ENCODE results near the gene TNNI2. TPM values are rescaled to one million over a fixed set of nuclear protein-coding genes. Genes with fewer than 3 reads are reported as not detected.
A peak's percentile ranks its signal among the peaks of the same experiment; 100 is the strongest.

TNNI2 gene
- total and polyA plus RNA-seq, 4 donors = 0.22 to 0.28 TPM; not detected in 2

GRCh38 chr11:1868636-1869291, 30.0 kb downstream of the TNNI2 start:
- peaks cover 0 to 3% (median 0%) of the 10 kb centered on the region in 4 donors for H3K27me3 ChIP-seq (ENCODE audit: control insufficient read depth in 4 of 4, insufficient read depth in 4 of 4, low read length in 3 of 4)
- peaks cover 0 to 8% (median 3%) of the 10 kb centered on the region in 4 donors for H3K4me1 ChIP-seq (ENCODE audit: control insufficient read depth in 4 of 4, insufficient read depth in 4 of 4, low read length in 3 of 4)
- H3K4me3 ChIP-seq (ENCODE audit: low read depth in 1 of 3, low read length in 3 of 3) = no peak overlapping the region
- no peak for DNase-seq (ENCODE audit: low spot score)
- 69% methylated on average over 25 of the region's 25 CpGs for WGBS
- H3K9ac ChIP-seq (ENCODE audit: low read depth in 1 of 2, low read length in 2 of 2) = no peak overlapping the region
- H3K9me3 ChIP-seq (ENCODE audit: control insufficient read depth in 4 of 4, low read length in 3 of 4) = no peaks in the 10 kb centered on the region
- no peak overlapping the region for H3K27ac ChIP-seq (ENCODE audit: low read depth in 1 of 2, low read length in 2 of 2)
- no peaks in the 10 kb centered on the region for H3K36me3 ChIP-seq (ENCODE audit: control insufficient read depth in 4 of 4, insufficient read depth in 3 of 4, low read depth in 1 of 4, low read length in 3 of 4)
- TF ChIP-seq NR2F2 (IDR thresholded peaks at IDR 0.05) (no peak), GABPA (IDR thresholded peaks at IDR 0.05 in 1 of 2, conservative IDR thresholded peaks at IDR 0.05 in 1 of 2) (no peak), RAD21 (IDR thresholded peaks at IDR 0.05) (no peak), CTCF (IDR thresholded peaks at IDR 0.05; ENCODE audit: low read depth, low read length, missing input control) (no peak), ZBTB33 (IDR thresholded peaks at IDR 0.05) (no peak)

- no peaks in the 10 kb centered on the region for H3K9me3 ChIP-seq (ENCODE audit: control insufficient read depth in 4 of 4, low read length in 3 of 4)
- DNase-seq (ENCODE audit: low spot score) = no peak
- H3K9ac ChIP-seq (ENCODE audit: low read depth in 1 of 2, low read length in 2 of 2) = no peak overlapping the region
- 55% methylated on average over 34 of the region's 34 CpGs for WGBS
- H3K27ac ChIP-seq (ENCODE audit: low read depth in 1 of 2, low read length in 2 of 2) = no peak overlapping the region
- no peak for TF ChIP-seq ZBTB33 (IDR thresholded peaks at IDR 0.05)
- peaks cover 0 to 3% (median 0%) of the 10 kb centered on the region in 4 donors for H3K27me3 ChIP-seq (ENCODE audit: control insufficient read depth in 4 of 4, insufficient read depth in 4 of 4, low read length in 3 of 4)
- no peaks in the 10 kb centered on the region for H3K36me3 ChIP-seq (ENCODE audit: control insufficient read depth in 4 of 4, insufficient read depth in 3 of 4, low read depth in 1 of 4, low read length in 3 of 4)
- H3K4me1 ChIP-seq (ENCODE audit: control insufficient read depth in 4 of 4, insufficient read depth in 4 of 4, low read length in 3 of 4) = peaks cover 0 to 6% (median 2%) of the 10 kb centered on the region in 4 donors
- H3K4me3 ChIP-seq (ENCODE audit: low read depth in 1 of 3, low read length in 3 of 3) = no peak overlapping the region
These were observed 30.9 kb downstream of the TNNI2 start for GRCh38 chr11:1869427-1870325.

- TF ChIP-seq HNF4A (conservative IDR thresholded peaks at IDR 0.05) (no peak), RXRA (IDR thresholded peaks at IDR 0.05) (no peak), CTCF (IDR thresholded peaks at IDR 0.05; ENCODE audit: low read depth, low read length, missing input control) (no peak)
- Histone ChIP-seq H3K4me1 (ENCODE audit: control insufficient read depth in 4 of 4, insufficient read depth in 4 of 4, low read length in 3 of 4) (peaks cover 0 to 6% (median 0%) of the 10 kb centered on the region in 4 donors), H3K9me3 (ENCODE audit: control insufficient read depth in 4 of 4, low read length in 3 of 4) (no peaks in the 10 kb centered on the region), H3K4me3 (ENCODE audit: low read depth in 1 of 3, low read length in 3 of 3) (no peak overlapping the region), H3K36me3 (ENCODE audit: control insufficient read depth in 4 of 4, insufficient read depth in 3 of 4, low read depth in 1 of 4, low read length in 3 of 4) (no peaks in the 10 kb centered on the region), H3K27ac (ENCODE audit: low read depth in 1 of 2, low read length in 2 of 2) (peak overlapping the region in 1 of 2 donors; percentile 41), H3K9ac (ENCODE audit: low read depth in 1 of 2, low read length in 2 of 2) (no peak overlapping the region), H3K27me3 (ENCODE audit: control insufficient read depth in 4 of 4, insufficient read depth in 4 of 4, low read length in 3 of 4) (peaks cover 0 to 3% (median 0%) of the 10 kb centered on the region in 4 donors)
- DNase-seq (ENCODE audit: low spot score) = no peak
- 72% methylated on average over 12 of the region's 12 CpGs for WGBS
These were observed 31.5 kb downstream of the TNNI2 start for GRCh38 chr11:1870326-1870696.
